Brain pericyte (primary cell): ENCODE results near the gene PTCH1.

Source experiments
- DNase-seq: peaks from one replicate; pipeline ENCODE4 v3.0.0-alpha.2; 2012; ENCODE audit warnings: low read depth, low spot score

PTCH1 gene

DNA sequence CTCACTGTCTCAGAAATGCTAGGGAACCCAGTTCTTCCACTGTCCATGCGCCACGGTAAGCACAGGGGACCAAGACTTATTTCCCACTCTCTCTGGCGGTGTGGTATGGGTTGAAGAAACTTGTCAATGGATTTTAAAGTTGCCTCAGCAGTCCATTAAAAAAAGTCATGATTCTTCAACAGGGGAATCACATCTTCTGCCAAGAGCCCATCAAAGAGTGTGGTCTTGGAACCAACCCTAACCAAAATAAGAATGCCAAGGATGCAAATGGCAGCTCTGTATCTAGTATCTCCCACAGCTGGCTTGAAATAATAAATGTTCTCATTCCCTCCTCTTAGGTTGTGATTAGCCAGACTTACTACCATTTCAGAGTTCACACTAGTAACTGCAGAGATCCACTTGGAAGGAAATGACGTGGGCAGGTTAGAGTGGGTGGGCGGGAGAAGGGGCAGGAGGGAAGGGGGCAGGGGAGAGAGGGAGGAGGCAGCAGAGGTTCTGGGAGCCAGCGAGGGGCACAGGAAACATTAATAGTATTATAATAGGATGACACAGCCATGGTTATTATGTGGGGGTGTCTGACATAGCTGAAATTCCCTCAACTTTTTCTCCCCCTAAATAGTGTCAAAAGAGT, 17.6 kb downstream of the PTCH1 start:
- no peak for DNase-seq

DNA sequence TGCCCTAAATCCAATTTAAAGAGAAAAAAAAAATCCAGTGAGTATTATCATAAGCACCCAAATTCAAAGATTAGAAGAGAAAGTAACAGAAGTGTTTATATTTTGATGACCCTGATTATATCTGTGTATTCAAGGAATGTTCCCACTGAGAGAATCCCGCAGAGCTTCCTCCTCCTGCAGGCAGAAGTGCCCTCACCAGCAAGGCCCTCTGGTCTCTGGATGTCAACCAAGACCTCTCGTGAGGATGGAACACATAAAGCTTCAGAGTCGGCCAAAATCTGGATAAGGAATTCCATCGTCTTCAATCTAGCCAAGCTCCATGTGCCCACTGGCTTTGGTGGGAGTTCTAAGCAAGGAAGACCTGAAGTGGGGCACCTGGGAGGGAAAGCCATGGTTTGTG, 18.1 kb downstream of the PTCH1 start:
- DNase-seq = no peak

DNA sequence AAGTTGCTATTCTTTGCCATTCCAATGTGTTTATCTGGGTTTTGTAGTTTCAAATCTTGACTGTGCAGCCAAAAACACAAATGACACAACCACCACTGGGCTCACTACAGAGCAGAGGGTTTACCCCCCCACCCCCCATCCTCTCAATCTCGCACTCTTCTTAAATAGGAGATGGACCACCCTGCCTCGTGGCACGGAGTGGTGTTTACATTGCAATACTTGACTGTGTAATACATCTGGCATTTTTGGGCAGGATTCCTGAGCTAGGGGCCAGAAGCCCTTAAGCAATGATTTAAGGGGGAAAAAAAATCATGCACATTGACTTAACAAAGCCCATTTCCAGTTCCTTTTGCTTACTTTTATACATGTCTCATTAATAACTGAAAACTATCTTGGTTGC, 19.0 kb downstream of the PTCH1 start:
- no peak for DNase-seq

DNA sequence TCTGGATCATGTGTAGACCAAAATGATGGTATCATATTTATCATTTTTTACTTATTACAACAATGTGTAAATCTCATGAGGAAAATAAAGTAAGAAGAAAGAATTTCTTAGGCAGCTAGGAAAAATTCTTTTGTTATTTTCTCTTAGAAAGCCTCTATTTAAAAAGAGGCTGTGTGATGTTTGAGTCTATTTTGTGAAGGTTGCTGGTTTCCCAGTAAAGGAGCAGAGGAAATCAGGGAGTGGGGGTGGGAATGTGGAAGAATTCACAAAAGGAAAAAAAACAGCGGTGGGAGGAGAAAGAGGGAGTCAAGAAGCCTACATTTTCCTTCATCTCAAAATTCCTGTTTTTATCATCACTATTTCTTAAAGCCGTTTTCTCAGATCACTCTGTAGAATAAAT, 20.1 kb downstream of the PTCH1 start:
- DNase-seq = no peak

DNA sequence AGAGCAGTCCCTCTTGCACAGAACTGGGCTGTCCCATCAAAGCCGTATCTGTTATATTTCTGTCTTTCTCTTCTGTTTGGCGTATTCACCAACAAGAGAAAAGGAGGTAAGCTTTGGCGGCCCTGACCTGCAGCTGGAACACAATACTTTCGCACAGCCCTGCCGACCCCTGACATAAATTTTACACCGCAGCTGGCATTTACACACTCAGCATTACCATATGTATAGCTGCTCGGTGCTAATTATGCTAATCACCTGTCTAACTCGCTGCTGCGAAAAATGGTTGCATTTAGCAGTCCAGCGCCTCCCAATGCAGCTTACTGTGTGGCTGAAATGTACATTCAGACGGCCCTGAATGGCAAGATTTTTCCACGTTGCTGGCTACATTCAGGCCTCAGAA, 20.8 kb downstream of the PTCH1 start:
- no peak for DNase-seq

DNA sequence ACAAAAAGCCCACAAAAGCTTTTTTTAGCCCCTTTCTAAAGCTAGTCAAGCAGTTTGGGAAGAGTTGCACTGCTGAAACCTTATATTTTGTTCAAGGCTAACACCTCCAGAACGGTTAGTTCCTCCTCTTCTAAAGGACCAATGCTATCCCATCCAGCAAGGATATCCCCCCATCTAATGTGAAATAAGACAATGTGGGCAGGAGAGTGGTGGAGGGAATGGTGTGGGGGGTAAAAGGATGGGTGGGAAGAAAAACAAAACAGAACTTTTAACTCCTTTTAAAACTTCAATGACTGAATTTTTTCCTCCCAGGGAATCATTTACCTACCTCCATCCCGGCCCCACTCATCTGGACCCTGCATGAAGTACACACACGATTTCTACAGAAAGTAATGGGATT, 21.2 kb downstream of the PTCH1 start:
- DNase-seq = no peak

DNA sequence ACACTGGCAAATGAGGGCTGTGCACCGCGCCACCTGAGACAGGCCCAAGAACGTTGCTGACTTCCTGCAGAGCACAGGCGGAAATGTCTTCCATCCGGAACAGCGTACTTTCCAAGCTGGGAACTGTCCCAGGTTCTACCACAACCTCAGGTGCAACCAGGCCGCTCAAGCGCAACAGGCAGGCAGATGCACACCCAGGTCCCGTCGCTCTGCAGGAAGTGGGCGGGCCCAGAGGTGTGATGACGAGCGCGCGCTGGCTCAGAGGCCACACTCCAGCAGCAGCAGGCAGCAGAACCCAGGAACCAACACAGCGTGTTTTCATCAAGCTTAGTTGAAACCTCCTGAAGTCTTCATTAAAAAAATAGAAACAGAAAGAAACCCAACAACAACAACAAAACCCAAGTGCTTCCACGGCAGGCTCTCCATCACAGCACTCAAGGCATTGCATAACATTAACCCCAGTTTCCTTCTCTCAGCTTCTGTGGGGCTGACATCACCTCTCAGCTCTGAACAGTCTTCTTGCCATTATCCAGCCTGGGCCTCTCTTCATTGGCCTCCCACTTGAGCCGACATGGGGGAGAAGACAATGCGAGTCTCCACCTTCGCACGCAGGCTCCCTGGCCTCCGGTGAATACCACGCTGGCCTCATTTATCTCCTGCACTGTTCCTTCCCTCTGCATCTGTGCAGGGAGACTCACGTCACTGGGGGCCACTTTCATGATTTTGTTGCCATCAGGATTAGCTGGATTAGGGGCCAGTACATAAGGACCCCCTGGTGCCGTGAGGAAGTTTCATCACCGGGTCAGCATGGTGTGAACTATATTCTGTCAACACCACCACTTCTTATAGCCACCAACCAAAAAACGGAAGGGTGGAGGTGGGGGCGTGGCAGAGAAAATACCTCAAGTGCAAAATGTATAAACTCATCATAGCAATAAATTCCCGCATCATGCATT, 22.1 kb downstream of the PTCH1 start:
- DNase-seq = no peak

DNA sequence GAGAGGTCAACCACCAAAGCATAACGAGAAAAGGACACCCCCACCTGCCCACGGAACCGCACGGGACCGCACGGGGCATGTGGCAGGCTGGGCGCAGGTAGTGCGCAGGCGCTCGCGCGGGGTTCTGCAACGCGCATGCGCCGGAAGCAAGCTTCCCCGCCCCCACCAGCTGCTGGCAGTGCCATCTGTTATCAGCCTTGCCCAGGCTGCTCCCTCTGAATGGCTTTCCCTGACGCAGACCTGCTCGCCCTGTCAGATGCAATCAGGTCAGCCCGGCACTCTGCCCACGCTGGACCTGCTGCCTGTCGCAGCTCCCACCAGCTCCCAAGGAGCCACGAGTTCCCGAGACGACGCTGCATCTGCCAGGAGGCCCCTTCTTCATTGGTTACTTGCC, 22.8 kb downstream of the PTCH1 start:
- DNase-seq = no peak

DNA sequence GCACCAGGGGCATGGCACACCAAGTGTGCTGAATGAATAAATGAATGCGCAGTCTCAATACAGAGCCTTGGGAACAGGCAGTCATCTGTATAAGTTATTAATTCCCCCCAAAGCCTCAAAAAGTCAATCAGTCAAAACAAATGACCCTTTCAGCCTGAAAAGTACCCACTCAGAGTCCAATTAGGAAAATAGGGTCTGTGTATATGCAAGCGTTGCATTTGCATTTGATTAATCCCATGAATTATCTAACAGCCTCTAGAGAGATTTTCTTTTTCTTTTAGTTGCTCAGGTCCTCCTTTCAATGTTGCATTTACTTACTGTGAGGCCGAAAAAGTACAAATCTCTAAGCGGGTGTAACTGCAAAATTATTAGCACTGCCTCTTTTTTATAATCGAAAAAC, 23.4 kb downstream of the PTCH1 start:
- no peak for DNase-seq

DNA sequence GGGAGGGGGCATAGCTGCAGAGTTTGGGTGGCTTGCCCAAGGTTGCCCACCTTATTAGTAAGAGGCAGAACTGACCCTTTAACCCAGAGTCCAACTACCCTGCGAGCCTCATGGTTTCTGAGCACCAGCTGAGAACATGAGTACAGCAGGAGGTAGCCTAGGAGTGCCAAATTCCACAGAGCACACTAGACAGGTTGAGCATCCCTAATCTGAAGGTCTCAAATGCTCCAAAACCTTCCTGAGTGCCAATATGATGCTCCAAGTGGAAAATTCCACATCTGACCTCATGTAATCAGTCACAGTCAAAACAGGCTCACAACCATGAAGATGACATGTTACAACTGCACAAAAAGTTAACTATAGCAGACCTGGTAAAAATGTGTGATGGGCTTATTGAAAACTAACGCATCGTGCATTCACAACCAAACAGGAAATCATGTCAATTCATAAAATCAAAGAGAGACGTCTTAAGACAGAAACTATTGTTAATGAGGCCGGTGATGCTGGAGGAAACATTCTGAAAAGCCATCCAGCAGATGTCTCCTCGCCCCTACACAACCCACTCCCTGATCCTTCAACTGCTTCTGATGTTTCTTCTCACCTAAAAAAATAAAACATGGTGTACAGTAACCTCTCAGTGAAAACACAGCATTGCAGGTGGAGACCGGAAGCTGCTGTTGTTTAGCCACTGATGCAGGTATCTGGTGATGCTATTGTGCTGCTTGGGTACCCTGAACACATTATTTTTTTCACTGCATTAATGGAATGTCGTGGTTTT, 25.0 kb downstream of the PTCH1 start:
- DNase-seq = no peak

DNA sequence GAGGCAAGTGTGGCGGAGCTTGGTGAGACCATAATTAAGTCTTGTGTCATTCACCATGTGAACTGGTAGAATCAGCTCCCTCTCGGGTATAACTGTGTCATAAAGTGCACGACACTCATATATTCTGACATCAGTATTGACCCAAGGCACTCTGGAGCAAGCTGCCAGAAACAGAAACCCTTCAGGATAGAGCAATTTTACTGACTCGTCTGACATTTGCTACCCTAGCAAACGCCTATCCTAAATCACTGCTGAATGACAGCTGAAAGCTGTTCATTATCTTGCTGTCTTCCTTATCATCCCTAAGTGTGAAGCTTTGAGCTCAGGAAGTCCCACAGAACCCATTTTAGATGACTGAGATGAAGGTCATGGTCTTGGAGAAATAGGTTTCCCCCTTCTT, 27.8 kb downstream of the PTCH1 start:
- no peak for DNase-seq

DNA sequence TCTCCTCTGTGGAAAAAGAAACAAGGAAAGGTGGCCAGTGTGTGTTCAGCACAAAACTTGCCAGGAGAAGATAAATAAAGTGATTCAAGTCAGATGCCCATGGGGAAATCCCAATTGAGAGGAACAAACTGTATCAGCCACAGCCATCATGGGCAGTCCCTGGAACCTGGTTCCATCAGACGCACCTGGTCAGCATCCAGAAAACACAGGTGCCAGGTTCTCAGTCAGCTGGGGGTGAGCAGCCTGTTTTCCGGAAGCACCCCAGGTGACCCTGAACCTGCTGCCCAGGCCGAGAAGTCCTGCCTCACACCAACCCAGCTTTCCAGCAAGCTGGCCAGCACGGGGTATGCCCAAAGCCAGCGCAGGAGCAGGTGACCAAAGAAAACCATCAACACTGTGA, 30.5 kb downstream of the PTCH1 start:
- no peak for DNase-seq

DNA sequence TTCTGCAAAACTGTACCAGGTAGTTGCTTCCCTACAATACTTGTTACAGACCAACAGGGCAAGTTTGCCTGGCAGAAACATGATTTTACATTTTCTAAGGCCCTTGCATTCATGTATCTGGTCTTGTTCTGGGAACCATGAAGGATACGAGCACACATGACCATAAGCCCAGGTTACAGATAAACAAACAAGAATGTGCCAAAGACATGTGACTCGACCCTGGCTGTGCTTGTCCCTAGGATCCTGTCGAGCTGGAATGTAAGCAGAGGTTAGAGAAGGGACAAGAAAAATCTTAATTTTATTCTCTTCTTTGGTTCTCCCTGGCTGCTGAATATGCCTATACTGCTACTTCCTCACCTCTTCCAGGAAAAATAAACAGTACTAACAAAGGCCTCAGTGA, 32.5 kb downstream of the PTCH1 start:
- no peak for DNase-seq

DNA sequence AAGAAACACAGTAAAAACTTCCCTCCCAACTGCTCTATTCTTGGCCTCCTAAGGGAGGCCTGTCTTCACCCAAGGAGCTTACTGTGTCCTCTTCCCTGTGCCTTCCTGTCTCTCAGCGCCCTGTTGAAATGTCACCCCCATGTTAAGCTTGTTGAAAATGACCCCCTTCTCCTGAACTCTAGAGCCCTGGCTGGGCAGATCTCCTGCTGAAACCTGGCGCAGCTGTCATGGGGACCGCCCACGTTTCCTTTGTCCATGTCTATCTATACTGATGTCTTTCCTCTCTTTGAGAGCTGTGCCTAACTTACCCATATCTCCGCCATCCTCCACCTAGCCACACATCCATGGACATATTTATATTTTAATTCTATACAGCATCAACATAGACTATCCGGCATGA, 33.3 kb downstream of the PTCH1 start:
- no peak for DNase-seq

DNA sequence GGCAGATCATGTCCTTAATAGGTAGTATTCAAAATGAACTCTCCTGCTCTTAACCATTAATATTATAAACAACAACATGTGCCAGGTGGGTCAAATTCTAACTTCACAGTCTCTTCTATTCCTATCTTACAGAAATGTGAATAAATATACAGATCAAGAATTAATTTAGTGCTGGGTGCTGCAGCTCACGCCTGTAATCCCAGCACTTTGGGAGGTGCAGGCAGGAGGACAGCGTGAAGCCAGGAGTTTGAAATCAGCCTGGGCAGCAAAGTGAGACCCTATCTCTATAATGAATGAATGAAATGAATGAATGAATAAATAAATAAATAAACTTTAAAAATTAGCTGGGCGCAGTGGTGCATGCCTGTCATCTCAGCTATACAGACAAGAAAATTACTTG, 34.1 kb downstream of the PTCH1 start:
- DNase-seq = no peak

DNA sequence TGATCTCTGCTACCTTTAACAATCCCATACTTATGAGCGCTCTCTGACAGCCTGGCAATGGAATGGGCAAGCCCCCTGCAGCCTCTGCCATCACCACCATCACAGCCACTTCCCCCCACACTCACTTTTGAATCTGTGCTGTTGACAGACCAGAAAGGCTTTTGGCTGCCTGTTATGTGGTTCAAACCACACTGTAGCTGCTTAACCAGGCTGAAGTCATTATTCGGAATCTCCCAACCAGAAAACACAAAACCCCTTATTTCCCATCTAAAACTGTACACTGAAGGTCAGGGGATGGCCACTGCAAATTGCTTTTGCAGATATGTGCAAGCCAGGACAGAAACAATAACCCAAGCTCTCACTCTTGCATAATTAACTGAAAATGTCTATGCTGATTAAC, 35.8 kb downstream of the PTCH1 start:
- no peak for DNase-seq

DNA sequence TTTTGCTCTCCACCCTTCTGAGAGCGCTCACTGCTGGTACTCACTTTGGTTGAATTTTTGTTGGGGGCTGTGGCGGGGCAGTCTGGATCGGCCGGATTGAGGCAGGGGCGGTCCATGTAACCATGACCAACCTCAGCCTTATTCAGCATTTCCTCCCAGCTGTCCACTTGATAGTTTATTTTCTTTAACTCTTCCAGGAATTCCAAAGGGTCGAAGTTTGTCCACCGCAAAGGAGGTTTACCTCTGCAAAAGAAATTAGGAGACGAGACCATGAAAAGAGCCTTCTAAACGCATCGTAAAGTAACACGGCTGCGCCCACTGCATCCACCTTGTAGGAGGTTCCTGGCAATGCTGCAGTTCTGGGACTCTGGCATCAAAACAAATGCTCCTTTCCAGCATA, 36.4 kb downstream of the PTCH1 start:
- DNase-seq = no peak

DNA sequence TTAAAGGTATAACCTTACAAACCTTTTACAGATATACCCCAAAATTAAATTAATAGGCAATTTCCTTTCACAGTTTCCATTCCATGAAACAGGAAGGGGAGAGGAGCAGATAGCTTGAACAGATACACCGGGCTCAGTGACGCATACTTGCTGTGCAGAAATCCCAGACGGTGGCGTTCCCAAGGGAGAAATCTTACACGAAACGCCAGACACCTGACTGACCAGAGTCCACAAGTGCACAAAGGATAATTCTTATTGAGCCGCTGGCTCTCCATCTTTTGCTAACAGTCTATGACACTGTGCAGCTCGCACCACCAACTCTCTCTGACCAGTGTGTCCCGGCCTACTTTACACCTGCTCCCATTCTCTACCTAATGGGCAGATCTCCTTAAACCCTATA, 37.4 kb downstream of the PTCH1 start:
- DNase-seq = no peak

DNA sequence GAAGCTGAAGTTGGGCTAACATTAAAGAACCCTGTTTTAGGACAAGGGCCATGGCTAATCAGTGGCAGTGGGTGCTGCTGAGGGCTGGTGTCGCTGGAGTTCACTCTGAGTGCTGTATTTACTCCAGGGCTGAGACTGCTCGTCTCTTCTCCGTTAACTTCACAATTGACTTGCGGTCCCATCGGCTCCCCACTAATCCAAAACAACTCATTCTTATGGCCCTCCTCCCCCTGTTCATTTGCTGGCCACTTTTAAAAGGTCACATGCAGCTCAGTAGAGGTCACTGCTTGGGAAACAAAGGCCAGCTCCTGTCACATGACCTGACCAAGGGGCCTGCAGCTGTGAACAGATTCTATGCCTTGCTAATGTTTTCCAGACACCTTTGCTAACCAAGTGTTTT, 38.4 kb downstream of the PTCH1 start:
- DNase-seq = no peak

DNA sequence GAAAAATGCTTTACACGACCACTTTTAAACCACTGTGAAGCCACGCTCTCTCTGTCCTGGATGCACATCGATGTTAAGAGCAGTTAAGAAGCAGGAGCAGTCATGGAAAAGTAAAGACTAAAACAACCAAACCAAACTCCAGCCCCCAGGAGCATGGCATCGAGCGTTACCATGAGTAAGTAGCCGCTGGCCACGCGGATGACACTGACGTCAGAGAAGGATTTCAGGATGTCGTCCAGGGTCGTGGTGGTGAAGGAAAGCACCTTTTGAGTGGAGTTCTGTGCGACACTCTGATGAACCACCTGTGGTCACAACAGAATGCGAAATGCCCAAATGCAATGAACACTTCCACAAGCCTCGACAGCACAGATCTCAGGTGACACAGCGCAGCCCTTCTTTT, 38.9 kb downstream of the PTCH1 start:
- no peak for DNase-seq

DNA sequence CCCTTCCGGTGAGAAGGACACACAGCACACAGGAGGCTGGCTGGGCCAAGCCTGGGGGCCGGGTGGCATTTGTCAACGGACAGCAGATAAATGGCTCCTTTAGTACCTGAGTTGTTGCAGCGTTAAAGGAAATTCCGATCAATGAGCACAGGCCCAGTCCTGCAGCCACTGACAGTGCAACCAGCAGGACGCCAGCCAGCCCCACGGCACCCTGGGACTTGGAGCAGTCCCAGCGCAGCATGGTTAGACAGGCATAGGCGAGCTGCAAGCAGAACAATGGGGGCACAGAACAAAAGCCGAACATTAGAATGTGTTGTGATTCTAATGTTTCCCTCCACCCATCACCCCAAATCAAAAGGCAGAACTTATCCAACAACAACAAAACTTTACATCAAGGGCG, 39.3 kb downstream of the PTCH1 start:
- DNase-seq = no peak

DNA sequence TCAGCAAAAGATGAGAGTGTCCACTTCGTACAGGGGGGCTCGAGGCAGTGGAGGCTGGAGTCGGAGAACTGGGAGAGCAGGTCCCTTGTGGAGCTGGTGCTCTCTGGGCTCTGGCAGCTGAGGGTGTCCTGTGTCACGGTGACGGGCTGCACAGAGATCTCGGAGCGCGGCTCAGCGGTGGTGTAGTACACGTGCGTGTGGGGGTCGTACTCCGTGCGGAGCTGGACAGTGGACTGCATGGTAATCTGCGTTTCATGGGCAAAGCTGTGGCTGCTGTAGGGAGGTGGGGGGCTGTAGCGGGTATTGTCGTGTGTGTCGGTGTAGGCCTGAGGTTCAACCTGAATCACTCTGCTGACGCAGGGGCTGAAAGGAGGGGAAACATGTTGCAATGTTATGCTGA, 48.0 kb downstream of the PTCH1 start:
- no peak for DNase-seq

DNA sequence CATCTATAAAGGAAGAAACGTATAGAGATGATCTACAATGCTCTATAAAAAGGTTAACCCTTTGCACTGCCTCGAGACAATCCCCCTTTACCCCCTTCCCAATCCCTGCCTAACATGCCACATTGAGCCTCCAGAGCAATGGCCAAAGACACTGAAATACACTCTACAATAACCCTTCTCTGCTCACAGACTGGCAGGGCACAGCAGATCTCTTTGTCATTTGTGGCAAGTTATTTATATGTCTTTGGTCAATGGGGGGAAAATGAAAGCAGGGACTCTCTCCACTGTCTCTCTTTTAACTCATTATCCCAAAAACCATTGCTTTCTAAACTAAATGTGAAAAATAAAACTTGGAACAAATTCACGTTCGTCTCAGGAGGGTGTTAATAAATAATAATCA, 51.7 kb downstream of the PTCH1 start:
- DNase-seq = no peak
